Esophagus (tissue), 2 donors: ENCODE results near the gene COL25A1. TPM values are rescaled to one million over a fixed set of nuclear protein-coding genes. Genes with fewer than 3 reads are reported as not detected.
"Not testable (repeated sequence)": the region's sequence is repeated elsewhere in the genome, so short reads cannot be mapped to it uniquely, and the experiment has no call there.

Source experiments
- H3K27ac ChIP-seq, 2 donors: one replicate each; pipeline ENCODE4 v1.5.1; 2013; ENCODE audit warnings: low read depth in 2 of 2, mild to moderate bottlenecking in 2 of 2, inconsistent platforms in 1 of 2, low read length in 1 of 2, moderate library complexity in 1 of 2
- H3K27me3 ChIP-seq, 2 donors: one replicate each; pipeline ENCODE4 v1.6.1; 2013; ENCODE audit warnings: low read length in 2 of 2, control low read depth in 1 of 2, mild to moderate bottlenecking in 1 of 2; ENCODE audit not compliant: insufficient read depth in 2 of 2, control insufficient read depth in 1 of 2
- H3K36me3 ChIP-seq, 2 donors: one replicate each; pipeline ENCODE4 v1.6.1; 2013; ENCODE audit warnings: low read length in 1 of 2; ENCODE audit not compliant: control insufficient read depth in 2 of 2, insufficient read depth in 2 of 2
- H3K4me1 ChIP-seq, 2 donors: one replicate each; pipeline ENCODE4 v1.6.1; 2013; ENCODE audit warnings: low read length in 1 of 2; ENCODE audit not compliant: control insufficient read depth in 2 of 2, insufficient read depth in 2 of 2
- H3K4me3 ChIP-seq, 2 donors: one replicate each; pipeline ENCODE4 v1.5.1; 2013; ENCODE audit warnings: low read length in 2 of 2, mild to moderate bottlenecking in 2 of 2, low read depth in 1 of 2, moderate library complexity in 1 of 2
- H3K9me3 ChIP-seq, 2 donors: one replicate each; pipeline ENCODE4 v1.6.1; 2013; ENCODE audit warnings: mild to moderate bottlenecking in 2 of 2, low read depth in 1 of 2, low read length in 1 of 2, moderate library complexity in 1 of 2; ENCODE audit not compliant: control insufficient read depth in 2 of 2, insufficient read depth in 1 of 2
- WGBS, 2 donors: extraction: QIAGEN DNeasy Blood & Tissue Kit; methylation state at CpG; one replicate each; pipeline ENCODE4 v1.1.7; 2013; 5-methylcytosine and 5-hydroxymethylcytosine counted together
- polyA plus RNA-seq, 2 donors: library from polyadenylated mRNA; stranded (reverse); fragments of 200-250 nt; gene quantifications; one replicate each; pipeline ENCODE4 v1.2.3, GENCODE V29; 2013
- donor health status: healthy with polysubstance abuse.
- donor health status: Bipolar disorder and iron deficiency.

The COL25A1 gene
- polyA plus RNA-seq, 2 donors = 0.02 to 0.06 TPM

- 52 to 62% methylated on average over 2 of the region's 2 CpGs for WGBS, 2 donors
- Histone ChIP-seq H3K4me3 (no peak overlapping the region), H3K4me1 (no peaks in the 10 kb centered on the region), H3K9me3 (peaks cover 0 to 2% of the 10 kb centered on the region in 2 donors), H3K27me3 (no peaks in the 10 kb centered on the region), H3K36me3 (no peaks in the 10 kb centered on the region), H3K27ac (no peak overlapping the region)
Measured at GRCh38 chr4:109010521-109010920, 291.9 kb downstream of the COL25A1 start.

GRCh38 chr4:109009909-109010308, 292.5 kb downstream of the COL25A1 start:
- Histone ChIP-seq H3K4me3 (no peak overlapping the region), H3K4me1 (no peaks in the 10 kb centered on the region), H3K9me3 (peaks cover 0 to 2% of the 10 kb centered on the region in 2 donors), H3K27ac (no peak overlapping the region), H3K27me3 (no peaks in the 10 kb centered on the region), H3K36me3 (no peaks in the 10 kb centered on the region)
- WGBS, 2 donors = 16 to 20% methylated on average over 1 of the region's 1 CpG

- Histone ChIP-seq H3K27me3 (no peaks in the 10 kb centered on the region), H3K4me3 (no peak overlapping the region), H3K36me3 (no peaks in the 10 kb centered on the region), H3K27ac (no peak overlapping the region), H3K4me1 (no peaks in the 10 kb centered on the region), H3K9me3 (peaks cover 0 to 2% of the 10 kb centered on the region in 2 donors)
- WGBS, 2 donors = 77% methylated on average over 2 of the region's 2 CpGs
Measured at GRCh38 chr4:109007976-109008375, 294.5 kb downstream of the COL25A1 start.

- Histone ChIP-seq H3K9me3 (no peaks in the 10 kb centered on the region), H3K27me3 (no peaks in the 10 kb centered on the region), H3K4me1 (no peaks in the 10 kb centered on the region), H3K36me3 (no peaks in the 10 kb centered on the region), H3K27ac (no peak overlapping the region), H3K4me3 (no peak overlapping the region)
- 59 to 65% methylated on average over 1 of the region's 1 CpG for WGBS, 2 donors
Measured at GRCh38 chr4:109005523-109005922, 296.9 kb downstream of the COL25A1 start.

GRCh38 chr4:109004418-109004817, 298.0 kb downstream of the COL25A1 start:
- Histone ChIP-seq H3K27me3 (no peaks in the 10 kb centered on the region), H3K4me1 (no peaks in the 10 kb centered on the region), H3K4me3 (no peak overlapping the region), H3K9me3 (no peaks in the 10 kb centered on the region), H3K27ac (no peak overlapping the region), H3K36me3 (no peaks in the 10 kb centered on the region)
- WGBS, 2 donors = 76% methylated on average over 4 of the region's 4 CpGs

GRCh38 chr4:109003964-109004363, 298.5 kb downstream of the COL25A1 start:
- H3K4me3 ChIP-seq = no peak overlapping the region
- 87 to 88% methylated on average over 2 of the region's 2 CpGs for WGBS, 2 donors
- no peaks in the 10 kb centered on the region for H3K27me3 ChIP-seq
- no peak overlapping the region for H3K27ac ChIP-seq
- H3K4me1 ChIP-seq = no peaks in the 10 kb centered on the region
- H3K9me3 ChIP-seq = no peaks in the 10 kb centered on the region
- H3K36me3 ChIP-seq = no peaks in the 10 kb centered on the region

GRCh38 chr4:108991551-108992328, 310.7 kb downstream of the COL25A1 start:
- H3K27ac ChIP-seq = no peak overlapping the region
- no peaks in the 10 kb centered on the region for H3K36me3 ChIP-seq
- no peaks in the 10 kb centered on the region for H3K9me3 ChIP-seq
- H3K27me3 ChIP-seq = no peaks in the 10 kb centered on the region
- no peak overlapping the region for H3K4me3 ChIP-seq
- WGBS, 2 donors = 82 to 86% methylated on average over 5 of the region's 5 CpGs
- H3K4me1 ChIP-seq = no peaks in the 10 kb centered on the region

GRCh38 chr4:108988464-108989195, 313.8 kb downstream of the COL25A1 start:
- no peak overlapping the region for H3K27ac ChIP-seq
- no peaks in the 10 kb centered on the region for H3K4me1 ChIP-seq
- H3K4me3 ChIP-seq = no peak overlapping the region
- no peaks in the 10 kb centered on the region for H3K27me3 ChIP-seq
- WGBS, 2 donors = 71 to 72% methylated on average over 5 of the region's 5 CpGs
- peaks cover 0 to 3% of the 10 kb centered on the region in 2 donors for H3K9me3 ChIP-seq
- H3K36me3 ChIP-seq = no peaks in the 10 kb centered on the region

- H3K4me3 ChIP-seq, H3K27ac ChIP-seq, H3K4me1 ChIP-seq, H3K9me3 ChIP-seq, H3K27me3 ChIP-seq, H3K36me3 ChIP-seq: not testable (repeated sequence)
- 97 to 98% methylated on average over 28 to 30 of the region's 30 CpGs for WGBS, 2 donors
Measured at GRCh38 chr4:108984495-108984894, 318.0 kb downstream of the COL25A1 start.
